Type B pancreatic cell (in vitro differentiated cells): Measurements from ENCODE around the gene NPTX1. TPM values are rescaled to one million over a fixed set of nuclear protein-coding genes. Genes with fewer than 3 reads are reported as not detected.

ENCODE experiments used
- DNase-seq: peaks from one replicate; pipeline ENCODE4 v3.0.0; 2021; ENCODE audit warnings: mixed read lengths; ENCODE audit not compliant: unreplicated experiment; ENCODE audit errors: extremely low spot score
- H3K27ac Mint-ChIP-seq: 2 replicates; pipeline ENCODE4 v1.8.0; 2021; ENCODE audit warnings: mild to moderate bottlenecking, mixed read lengths
- H3K27me3 Mint-ChIP-seq: 2 replicates; pipeline ENCODE4 v1.8.0; 2021; ENCODE audit warnings: mixed read lengths
- H3K36me3 Mint-ChIP-seq: 2 replicates; pipeline ENCODE4 v1.8.0; 2021; ENCODE audit warnings: mixed read lengths
- H3K4me1 Mint-ChIP-seq: one replicate; pipeline ENCODE4 v1.8.0; 2021; ENCODE audit warnings: mixed read lengths; ENCODE audit not compliant: unreplicated experiment
- H3K4me3 Mint-ChIP-seq: 2 replicates; pipeline ENCODE4 v1.8.0; 2021; ENCODE audit warnings: mild to moderate bottlenecking, mixed read lengths
- H3K9me3 Mint-ChIP-seq: 2 replicates; pipeline ENCODE4 v1.8.0; 2021; ENCODE audit warnings: mixed read lengths
- CTCF ChIP-seq: fragments of 200-600 bp; sonication (generic); conservative IDR thresholded peaks from 2 replicates; pipeline ENCODE4 v1.5.0; 2021; ENCODE audit warnings: antibody characterized with exemption, mild to moderate bottlenecking
- total RNA-seq: library from RNA; stranded (reverse); gene quantifications from 2 replicates; pipeline ENCODE4 v1.2.1, GENCODE V29; 2021; ENCODE audit warnings: low replicate concordance

The NPTX1 gene
- total RNA-seq, 1 donor from 2014 or later, result 4.7 TPM

DNA sequence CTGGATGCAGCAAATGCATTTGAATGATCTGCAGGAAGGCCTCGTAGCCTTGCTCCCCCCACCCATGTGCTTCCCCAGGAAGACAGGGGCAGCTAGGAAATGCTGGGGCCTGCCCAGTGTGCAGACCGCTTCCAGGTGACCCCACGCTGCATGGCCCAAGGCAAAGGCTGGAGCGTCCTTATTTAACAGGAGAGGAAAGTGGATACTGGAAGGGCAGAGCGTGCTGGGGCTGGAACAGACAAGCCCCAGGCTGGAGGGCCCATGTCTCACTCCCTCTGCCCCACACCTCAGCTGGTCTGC is 26.1 kb upstream of the NPTX1 start:
- Mint-ChIP-seq H3K36me3 (no peaks in the 10 kb centered on the region), H3K4me3 (no peak overlapping the region), H3K4me1 (peaks cover 6% of the 10 kb centered on the region), H3K27ac (no peak overlapping the region), H3K27me3 (peaks cover 48% of the 10 kb centered on the region), H3K9me3 (no peaks in the 10 kb centered on the region)
- no peak for TF ChIP-seq CTCF
- no peak for DNase-seq

GRCh38 chr17:80501741-80502577 is 25.6 kb upstream of the NPTX1 start:
- Mint-ChIP-seq H3K4me1 (peaks cover 6% of the 10 kb centered on the region), H3K27ac (no peak overlapping the region), H3K36me3 (no peaks in the 10 kb centered on the region), H3K4me3 (no peak overlapping the region), H3K9me3 (no peaks in the 10 kb centered on the region), H3K27me3 (peaks cover 47% of the 10 kb centered on the region)
- no peak for TF ChIP-seq CTCF
- DNase-seq, result no peak

- Mint-ChIP-seq H3K27ac (no peak overlapping the region), H3K4me1 (peaks cover 6% of the 10 kb centered on the region), H3K27me3 (peaks cover 55% of the 10 kb centered on the region), H3K9me3 (no peaks in the 10 kb centered on the region), H3K4me3 (no peak overlapping the region), H3K36me3 (no peaks in the 10 kb centered on the region)
- no peak for DNase-seq
- no peak for TF ChIP-seq CTCF
Observed at GRCh38 chr17:80499961-80500665, 23.7 kb upstream of the NPTX1 start.

GRCh38 chr17:80499560-80499959 is 23.2 kb upstream of the NPTX1 start:
- no peak overlapping the region for H3K27ac Mint-ChIP-seq
- DNase-seq, result no peak
- no peaks in the 10 kb centered on the region for H3K9me3 Mint-ChIP-seq
- H3K4me1 Mint-ChIP-seq, result peaks cover 6% of the 10 kb centered on the region
- TF ChIP-seq CTCF, result no peak
- no peaks in the 10 kb centered on the region for H3K36me3 Mint-ChIP-seq
- H3K27me3 Mint-ChIP-seq, result peaks cover 52% of the 10 kb centered on the region
- H3K4me3 Mint-ChIP-seq, result no peak overlapping the region

GRCh38 chr17:80498920-80499410 is 22.6 kb upstream of the NPTX1 start:
- H3K27me3 Mint-ChIP-seq, result peaks cover 54% of the 10 kb centered on the region
- H3K9me3 Mint-ChIP-seq, result no peaks in the 10 kb centered on the region
- H3K27ac Mint-ChIP-seq, result no peak overlapping the region
- DNase-seq, result no peak
- H3K4me3 Mint-ChIP-seq, result no peak overlapping the region
- no peaks in the 10 kb centered on the region for H3K36me3 Mint-ChIP-seq
- H3K4me1 Mint-ChIP-seq, result peaks cover 6% of the 10 kb centered on the region
- TF ChIP-seq CTCF, result no peak
